Measurements from ENCODE around the gene SMARCAL1.

Gene SMARCAL1

GRCh38 chr2:216399621-216400020, 12.7 kb upstream of the SMARCAL1 start:
- Histone ChIP-seq H3K9ac (ENCODE audit: low read depth, low read length) (no peak overlapping the region), H3K36me3 (ENCODE audit: control insufficient read depth, insufficient read depth, low read length) (no peaks in the 10 kb centered on the region), H3K27me3 (ENCODE audit: control insufficient read depth, insufficient read depth, low read length) (no peaks in the 10 kb centered on the region), H3K4me3 (ENCODE audit: low read depth, low read length) (no peak overlapping the region), H3K4me1 (ENCODE audit: control insufficient read depth, insufficient read depth, low read length) (no peaks in the 10 kb centered on the region), H3K9me3 (ENCODE audit: control insufficient read depth, insufficient read depth, low read length) (no peaks in the 10 kb centered on the region)

DNA sequence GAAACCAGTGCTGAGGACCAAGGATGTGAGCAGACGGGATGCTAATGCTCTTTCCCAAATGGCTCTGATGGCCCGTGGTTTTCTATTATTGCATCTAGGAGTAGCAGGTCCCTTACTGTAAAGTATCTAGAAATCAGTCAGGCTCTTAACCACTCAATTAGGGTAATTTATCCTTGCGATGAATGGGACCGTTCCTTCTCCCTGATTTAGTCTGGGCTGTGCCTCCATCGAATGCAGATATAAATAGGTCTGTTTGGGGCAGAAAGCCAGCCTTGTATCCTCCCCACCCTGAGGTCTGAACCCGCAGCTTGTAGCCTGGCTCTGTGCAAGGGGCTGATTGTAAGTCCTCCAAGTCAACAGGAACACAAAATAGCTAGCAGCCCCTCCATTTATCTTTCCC, 9.5 kb upstream of the SMARCAL1 start:
- H3K4me3 ChIP-seq (ENCODE audit: low read depth, low read length), result no peak overlapping the region
- no peaks in the 10 kb centered on the region for H3K4me1 ChIP-seq (ENCODE audit: control insufficient read depth, insufficient read depth, low read length)
- no peak overlapping the region for H3K9ac ChIP-seq (ENCODE audit: low read depth, low read length)
- no peaks in the 10 kb centered on the region for H3K36me3 ChIP-seq (ENCODE audit: control insufficient read depth, insufficient read depth, low read length)
- H3K9me3 ChIP-seq (ENCODE audit: control insufficient read depth, insufficient read depth, low read length), result no peaks in the 10 kb centered on the region
- H3K27me3 ChIP-seq (ENCODE audit: control insufficient read depth, insufficient read depth, low read length), result no peaks in the 10 kb centered on the region

DNA sequence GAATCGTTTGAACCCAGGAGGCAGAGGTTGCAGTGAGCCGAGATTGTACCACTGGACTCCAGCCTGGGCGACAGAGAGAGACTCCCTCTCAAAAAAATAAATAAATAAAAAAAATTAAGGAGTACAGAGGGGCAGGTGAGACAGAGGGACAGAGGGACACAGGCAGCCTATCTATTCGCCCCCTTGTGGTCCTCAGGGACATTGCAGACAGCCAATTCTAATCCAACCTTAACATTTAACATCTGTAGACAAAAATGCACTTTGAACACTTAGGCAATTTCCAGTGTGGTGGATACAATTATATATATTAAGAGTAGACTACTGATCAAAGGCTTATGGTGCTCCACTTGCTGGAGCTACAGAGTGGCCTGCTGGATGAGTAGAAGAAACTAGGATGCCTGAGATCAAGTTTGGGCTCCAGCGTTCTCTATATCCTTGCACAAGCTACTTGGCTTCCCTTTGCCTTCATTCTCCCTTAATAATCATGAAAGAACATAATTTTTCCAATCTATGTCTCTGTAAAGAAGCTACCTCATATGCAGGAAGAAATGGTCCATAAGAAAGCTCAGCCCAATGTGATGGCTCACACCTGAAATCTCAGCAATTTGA, 8.2 kb upstream of the SMARCAL1 start:
- Histone ChIP-seq H3K4me1 (ENCODE audit: control insufficient read depth, insufficient read depth, low read length) (no peaks in the 10 kb centered on the region), H3K36me3 (ENCODE audit: control insufficient read depth, insufficient read depth, low read length) (no peaks in the 10 kb centered on the region), H3K9ac (ENCODE audit: low read depth, low read length) (no peak overlapping the region), H3K4me3 (ENCODE audit: low read depth, low read length) (no peak overlapping the region), H3K9me3 (ENCODE audit: control insufficient read depth, insufficient read depth, low read length) (no peaks in the 10 kb centered on the region), H3K27me3 (ENCODE audit: control insufficient read depth, insufficient read depth, low read length) (no peaks in the 10 kb centered on the region)

DNA sequence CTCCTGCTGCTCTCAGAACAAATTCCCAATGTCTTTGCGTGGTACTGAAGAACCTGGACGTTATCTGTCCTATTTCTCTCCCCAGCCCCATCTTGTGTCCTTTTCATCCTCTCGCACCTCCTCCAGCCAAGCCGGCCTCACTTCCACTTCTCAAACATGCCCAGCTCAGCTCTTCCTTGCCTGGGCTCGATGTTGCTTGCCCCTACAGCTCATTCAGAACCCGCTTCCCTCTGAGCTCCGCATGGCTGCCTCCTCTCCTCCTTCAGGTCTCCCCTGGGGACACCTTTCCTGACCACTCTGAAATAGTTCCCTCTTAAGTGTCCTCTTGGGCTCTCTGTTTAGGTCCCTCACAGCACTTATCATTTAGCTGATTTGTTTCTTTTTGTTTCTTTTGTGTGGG, 6.7 kb upstream of the SMARCAL1 start:
- H3K27me3 ChIP-seq (ENCODE audit: control insufficient read depth, insufficient read depth, low read length), result no peaks in the 10 kb centered on the region
- no peaks in the 10 kb centered on the region for H3K9me3 ChIP-seq (ENCODE audit: control insufficient read depth, insufficient read depth, low read length)
- H3K4me3 ChIP-seq (ENCODE audit: low read depth, low read length), result no peak overlapping the region
- no peaks in the 10 kb centered on the region for H3K4me1 ChIP-seq (ENCODE audit: control insufficient read depth, insufficient read depth, low read length)
- H3K36me3 ChIP-seq (ENCODE audit: control insufficient read depth, insufficient read depth, low read length), result no peaks in the 10 kb centered on the region
- no peak overlapping the region for H3K9ac ChIP-seq (ENCODE audit: low read depth, low read length)

DNA sequence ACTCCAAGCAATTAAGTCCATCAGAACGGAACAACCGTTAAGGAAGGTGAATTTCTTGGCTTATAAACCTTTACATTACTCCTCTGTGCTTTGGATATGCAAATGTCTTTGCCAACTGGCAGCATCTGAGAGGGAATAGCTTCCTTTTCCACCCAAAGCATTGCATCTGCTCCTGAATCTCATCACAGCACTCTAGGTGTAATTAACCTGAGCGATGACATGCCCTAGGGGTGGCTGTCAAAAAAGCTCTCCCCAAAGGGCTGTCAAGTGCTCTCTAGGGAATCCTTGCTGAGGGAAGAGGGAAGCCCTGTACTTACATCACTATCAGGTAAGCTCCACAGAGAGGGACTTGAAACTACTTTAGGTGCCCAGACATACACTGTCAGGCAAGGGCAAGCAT, 5.5 kb upstream of the SMARCAL1 start:
- Histone ChIP-seq H3K4me1 (ENCODE audit: control insufficient read depth, insufficient read depth, low read length) (peaks cover 2% of the 10 kb centered on the region), H3K9ac (ENCODE audit: low read depth, low read length) (no peak overlapping the region), H3K27me3 (ENCODE audit: control insufficient read depth, insufficient read depth, low read length) (no peaks in the 10 kb centered on the region), H3K4me3 (ENCODE audit: low read depth, low read length) (no peak overlapping the region), H3K36me3 (ENCODE audit: control insufficient read depth, insufficient read depth, low read length) (no peaks in the 10 kb centered on the region), H3K9me3 (ENCODE audit: control insufficient read depth, insufficient read depth, low read length) (no peaks in the 10 kb centered on the region)

GRCh38 chr2:216408426-216409290, 3.6 kb upstream of the SMARCAL1 start:
- Histone ChIP-seq H3K27me3 (ENCODE audit: control insufficient read depth, insufficient read depth, low read length) (no peaks in the 10 kb centered on the region), H3K36me3 (ENCODE audit: control insufficient read depth, insufficient read depth, low read length) (no peaks in the 10 kb centered on the region), H3K9me3 (ENCODE audit: control insufficient read depth, insufficient read depth, low read length) (no peaks in the 10 kb centered on the region), H3K4me3 (ENCODE audit: low read depth, low read length) (no peak overlapping the region), H3K4me1 (ENCODE audit: control insufficient read depth, insufficient read depth, low read length) (peaks cover 4% of the 10 kb centered on the region), H3K9ac (ENCODE audit: low read depth, low read length) (no peak overlapping the region)

GRCh38 chr2:216410550-216410949, 1.7 kb upstream of the SMARCAL1 start:
- Histone ChIP-seq H3K9me3 (ENCODE audit: control insufficient read depth, insufficient read depth, low read length) (no peaks in the 10 kb centered on the region), H3K36me3 (ENCODE audit: control insufficient read depth, insufficient read depth, low read length) (no peaks in the 10 kb centered on the region), H3K27me3 (ENCODE audit: control insufficient read depth, insufficient read depth, low read length) (no peaks in the 10 kb centered on the region), H3K4me1 (ENCODE audit: control insufficient read depth, insufficient read depth, low read length) (peaks cover 4% of the 10 kb centered on the region), H3K4me3 (ENCODE audit: low read depth, low read length) (no peak overlapping the region), H3K9ac (ENCODE audit: low read depth, low read length) (no peak overlapping the region)

DNA sequence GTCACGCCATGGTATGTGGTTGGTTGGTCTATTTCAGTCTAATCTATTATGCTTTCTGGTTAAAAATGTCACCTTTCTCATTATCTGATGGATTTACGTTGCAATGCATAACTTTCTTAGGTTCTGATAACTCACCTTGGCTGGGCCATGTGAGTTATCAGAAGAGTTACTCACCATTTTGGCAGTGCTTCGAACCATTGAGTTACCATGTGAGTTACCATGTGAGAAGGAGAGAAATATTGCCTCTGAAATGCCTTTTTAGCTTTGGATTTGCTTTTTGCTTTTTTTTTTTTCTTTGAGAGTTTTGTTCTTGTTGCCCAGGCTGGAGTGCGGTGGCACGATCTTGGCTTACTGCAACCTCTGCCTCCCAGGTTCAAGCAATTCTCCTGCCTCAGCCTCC, 1.6 kb downstream of the SMARCAL1 start:
- Histone ChIP-seq H3K27me3 (ENCODE audit: control insufficient read depth, insufficient read depth, low read length) (no peaks in the 10 kb centered on the region), H3K4me3 (ENCODE audit: low read depth, low read length) (no peak overlapping the region), H3K9me3 (ENCODE audit: control insufficient read depth, insufficient read depth, low read length) (no peaks in the 10 kb centered on the region), H3K9ac (ENCODE audit: low read depth, low read length) (no peak overlapping the region), H3K4me1 (ENCODE audit: control insufficient read depth, insufficient read depth, low read length) (peaks cover 4% of the 10 kb centered on the region), H3K36me3 (ENCODE audit: control insufficient read depth, insufficient read depth, low read length) (peaks cover 7% of the 10 kb centered on the region)

DNA sequence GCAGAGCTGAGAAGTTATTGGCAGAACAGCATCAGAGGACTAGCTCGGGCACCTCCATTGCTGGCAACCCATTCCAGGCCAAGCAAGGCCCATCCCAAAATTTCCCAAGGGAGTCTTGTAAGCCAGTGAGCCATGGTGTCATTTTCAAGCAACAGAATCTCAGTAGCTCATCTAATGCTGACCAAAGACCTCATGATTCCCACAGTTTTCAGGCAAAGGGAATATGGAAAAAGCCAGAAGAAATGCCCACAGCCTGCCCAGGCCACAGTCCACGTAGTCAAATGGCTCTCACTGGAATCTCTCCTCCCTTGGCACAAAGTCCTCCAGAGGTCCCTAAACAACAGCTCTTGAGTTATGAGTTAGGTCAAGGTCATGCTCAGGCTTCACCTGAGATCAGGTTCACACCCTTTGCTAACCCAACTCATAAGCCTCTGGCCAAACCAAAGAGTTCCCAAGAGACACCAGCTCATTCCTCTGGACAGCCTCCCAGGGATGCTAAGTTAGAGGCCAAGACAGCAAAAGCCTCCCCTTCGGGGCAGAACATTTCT, 2.6 kb downstream of the SMARCAL1 start:
- Histone ChIP-seq H3K4me1 (ENCODE audit: control insufficient read depth, insufficient read depth, low read length) (peaks cover 4% of the 10 kb centered on the region), H3K36me3 (ENCODE audit: control insufficient read depth, insufficient read depth, low read length) (peaks cover 7% of the 10 kb centered on the region), H3K27me3 (ENCODE audit: control insufficient read depth, insufficient read depth, low read length) (no peaks in the 10 kb centered on the region), H3K4me3 (ENCODE audit: low read depth, low read length) (no peak overlapping the region), H3K9me3 (ENCODE audit: control insufficient read depth, insufficient read depth, low read length) (no peaks in the 10 kb centered on the region), H3K9ac (ENCODE audit: low read depth, low read length) (no peak overlapping the region)

DNA sequence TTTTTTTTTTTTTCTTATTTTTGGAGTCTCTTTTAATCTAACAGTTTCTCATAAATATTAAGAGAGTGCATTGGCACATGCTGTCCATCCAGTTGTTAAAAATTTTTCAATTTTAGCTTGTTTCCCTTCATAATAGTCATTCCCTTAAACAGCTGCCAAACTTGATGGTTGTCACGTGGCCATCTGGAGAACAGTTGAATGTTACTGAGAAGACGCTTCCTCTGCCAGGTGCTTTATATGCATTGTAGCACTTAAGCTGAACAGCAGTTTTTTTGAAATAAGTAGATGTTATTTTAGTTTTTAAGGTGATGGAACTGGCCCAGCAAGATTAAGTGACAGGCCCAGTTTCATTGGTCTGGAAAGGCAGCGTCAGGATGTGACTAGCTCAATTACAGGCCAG, 3.3 kb downstream of the SMARCAL1 start:
- Histone ChIP-seq H3K4me1 (ENCODE audit: control insufficient read depth, insufficient read depth, low read length) (peaks cover 4% of the 10 kb centered on the region), H3K27me3 (ENCODE audit: control insufficient read depth, insufficient read depth, low read length) (no peaks in the 10 kb centered on the region), H3K9me3 (ENCODE audit: control insufficient read depth, insufficient read depth, low read length) (no peaks in the 10 kb centered on the region), H3K9ac (ENCODE audit: low read depth, low read length) (no peak overlapping the region), H3K4me3 (ENCODE audit: low read depth, low read length) (no peak overlapping the region), H3K36me3 (ENCODE audit: control insufficient read depth, insufficient read depth, low read length) (peaks cover 7% of the 10 kb centered on the region)

DNA sequence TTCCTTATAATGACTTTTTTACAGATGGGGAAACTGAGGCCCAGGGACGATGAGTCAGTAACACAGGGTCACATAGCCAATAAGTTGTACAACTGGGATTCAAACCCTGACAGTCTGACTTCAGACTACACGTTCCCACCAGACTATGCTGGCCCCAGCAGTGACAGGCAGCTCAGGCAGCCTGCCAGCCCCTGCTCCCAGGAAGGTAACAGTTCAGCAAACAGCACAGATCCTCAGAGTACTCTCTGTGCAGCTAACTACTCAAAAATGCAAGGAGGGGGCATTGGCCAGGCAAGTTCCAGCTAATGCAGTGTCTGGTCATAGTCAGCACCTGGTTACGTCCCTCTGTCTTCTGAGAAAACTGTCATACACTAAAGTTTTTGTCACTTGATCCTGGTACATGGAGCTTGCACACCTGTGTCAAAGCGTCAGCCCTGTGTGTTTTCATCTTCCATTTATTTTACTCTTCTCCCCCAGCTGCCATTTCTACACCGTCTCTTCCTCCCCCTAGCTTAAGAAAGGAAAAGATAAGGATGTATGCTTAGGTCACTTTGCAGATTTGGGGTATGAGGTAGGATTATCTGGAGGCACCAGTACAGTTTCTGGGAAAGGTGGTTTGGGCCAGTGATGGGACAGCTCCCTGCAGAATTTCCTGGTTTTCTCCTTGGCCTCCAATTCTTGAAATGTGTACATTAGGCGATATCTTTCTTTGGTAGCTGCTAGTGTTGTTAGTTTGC, 4.5 kb downstream of the SMARCAL1 start:
- Histone ChIP-seq H3K9ac (ENCODE audit: low read depth, low read length) (no peak overlapping the region), H3K9me3 (ENCODE audit: control insufficient read depth, insufficient read depth, low read length) (no peaks in the 10 kb centered on the region), H3K27me3 (ENCODE audit: control insufficient read depth, insufficient read depth, low read length) (no peaks in the 10 kb centered on the region), H3K4me1 (ENCODE audit: control insufficient read depth, insufficient read depth, low read length) (peaks cover 3% of the 10 kb centered on the region), H3K4me3 (ENCODE audit: low read depth, low read length) (no peak overlapping the region), H3K36me3 (ENCODE audit: control insufficient read depth, insufficient read depth, low read length) (peaks cover 7% of the 10 kb centered on the region)
